GM23248 (cell line): ENCODE data around the gene HEXIM1.

Source experiments
- EZH2 ChIP-seq: fragments of 200-600 bp; sonication (generic); IDR thresholded peaks from 2 replicates; pipeline ENCODE4 v1.6.1; 2018; ENCODE audit warnings: antibody characterized with exemption, mild to moderate bottlenecking; ENCODE audit not compliant: insufficient read depth, poor library complexity, severe bottlenecking
- EZH2phosphoT487 ChIP-seq: fragments of 200-600 bp; sonication (generic); IDR thresholded peaks from 2 replicates; pipeline ENCODE4 v1.6.1; 2018; ENCODE audit warnings: antibody characterized with exemption, moderate library complexity, mild to moderate bottlenecking, low read depth; ENCODE audit not compliant: insufficient read depth

GRCh38 chr17:45144199-45145034, 3.9 kb upstream of the HEXIM1 start:
- TF ChIP-seq EZH2phosphoT487 (no peak), EZH2 (no peak)
